GM06990 (cell line): ENCODE measurements around the gene ARHGEF4.

Experiments
- DNase-seq: peaks from one replicate; pipeline ENCODE4 v3.0.0-alpha.2; 2011; ENCODE audit not compliant: insufficient read length; ENCODE audit errors: extremely low read depth
- H3K27me3 ChIP-seq: replicated peaks from 2 replicates; pipeline ENCODE4 v1.6.0; 2011; ENCODE audit warnings: low read length; ENCODE audit not compliant: control insufficient read depth, insufficient read depth
- H3K36me3 ChIP-seq: 2 replicates; pipeline ENCODE4 v1.5.1; 2011; ENCODE audit warnings: low read length; ENCODE audit not compliant: control insufficient read depth, insufficient read depth
- H3K4me3 ChIP-seq: replicated peaks from 2 replicates; pipeline ENCODE4 v1.5.1; 2011; ENCODE audit warnings: low read depth, mild to moderate bottlenecking, control low read depth, low read length
- CTCF ChIP-seq: IDR thresholded peaks from 2 replicates; pipeline ENCODE4 v1.5.1; 2011; ENCODE audit warnings: low read length, control low read depth, mild to moderate bottlenecking, inconsistent platforms; ENCODE audit not compliant: insufficient read depth, poor library complexity, severe bottlenecking

The ARHGEF4 gene

GRCh38 chr2:130997198-130997597 is 160.5 kb downstream of the ARHGEF4 start:
- no peak for DNase-seq
- TF ChIP-seq CTCF = no peak
- no peak overlapping the region for H3K4me3 ChIP-seq
- H3K27me3 ChIP-seq = no peaks in the 10 kb centered on the region
- no peaks in the 10 kb centered on the region for H3K36me3 ChIP-seq

- Histone ChIP-seq H3K27me3 (no peaks in the 10 kb centered on the region), H3K36me3 (no peaks in the 10 kb centered on the region), H3K4me3 (no peak overlapping the region)
- DNase-seq = no peak
- TF ChIP-seq CTCF = no peak
Observed at GRCh38 chr2:130998561-130998960, 161.8 kb downstream of the ARHGEF4 start.

GRCh38 chr2:131004446-131005209 is 167.9 kb downstream of the ARHGEF4 start:
- no peak for TF ChIP-seq CTCF
- no peaks in the 10 kb centered on the region for H3K27me3 ChIP-seq
- DNase-seq = no peak
- no peak overlapping the region for H3K4me3 ChIP-seq
- H3K36me3 ChIP-seq = no peaks in the 10 kb centered on the region

GRCh38 chr2:131005216-131005935 is 168.7 kb downstream of the ARHGEF4 start:
- H3K4me3 ChIP-seq = no peak overlapping the region
- H3K27me3 ChIP-seq = no peaks in the 10 kb centered on the region
- no peaks in the 10 kb centered on the region for H3K36me3 ChIP-seq
- TF ChIP-seq CTCF = no peak
- DNase-seq = no peak

- no peak for DNase-seq
- H3K4me3 ChIP-seq = no peak overlapping the region
- no peak for TF ChIP-seq CTCF
- H3K27me3 ChIP-seq = no peaks in the 10 kb centered on the region
- H3K36me3 ChIP-seq = no peaks in the 10 kb centered on the region
Observed at GRCh38 chr2:131006561-131006960, 169.8 kb downstream of the ARHGEF4 start.

GRCh38 chr2:131008967-131009366 is 172.3 kb downstream of the ARHGEF4 start:
- H3K36me3 ChIP-seq = no peaks in the 10 kb centered on the region
- no peak for DNase-seq
- TF ChIP-seq CTCF = no peak
- H3K27me3 ChIP-seq = no peaks in the 10 kb centered on the region
- H3K4me3 ChIP-seq = no peak overlapping the region
